Lung (tissue), 12 donors: ENCODE data around the gene ATP11B. TPM values are rescaled to one million over a fixed set of nuclear protein-coding genes. Genes with fewer than 3 reads are reported as not detected.

Source experiments
- ATAC-seq: fragments of 200-7000 bp; cut with Tn5 transposase; one replicate; pipeline ENCODE4 v1.9.1; 2020; ENCODE audit warnings: moderate number of reproducible peaks; ENCODE audit not compliant: insufficient read depth, low FRiP score
- DNase-seq, 3 donors: peaks; one replicate each; pipeline ENCODE4 v3.0.0-alpha.2; 2013 to 2017
- H3K27ac ChIP-seq, 2 donors: one replicate each; pipeline ENCODE4 v1.5.1; 2013; ENCODE audit warnings: mild to moderate bottlenecking in 2 of 2, moderate library complexity in 2 of 2, control low read depth in 1 of 2, inconsistent platforms in 1 of 2, low read depth in 1 of 2, low read length in 1 of 2
- H3K27me3 ChIP-seq, 3 donors: one replicate each; pipeline ENCODE4 v1.5.1; 2013; ENCODE audit warnings: low read length in 2 of 3; ENCODE audit not compliant: control insufficient read depth in 3 of 3, insufficient read depth in 3 of 3
- H3K36me3 ChIP-seq, 4 donors: one replicate each; pipeline ENCODE4 v1.5.1; 2013; ENCODE audit warnings: low read length in 4 of 4, mild to moderate bottlenecking in 1 of 4, moderate library complexity in 1 of 4; ENCODE audit not compliant: control insufficient read depth in 4 of 4, insufficient read depth in 4 of 4
- H3K4me1 ChIP-seq, 5 donors: one replicate each; pipeline ENCODE4 v1.5.1; 2013; ENCODE audit warnings: low read length in 5 of 5, mild to moderate bottlenecking in 2 of 5, moderate library complexity in 1 of 5; ENCODE audit not compliant: control insufficient read depth in 5 of 5, insufficient read depth in 5 of 5
- H3K4me3 ChIP-seq: one replicate; pipeline ENCODE4 v1.5.1; 2013; ENCODE audit warnings: mild to moderate bottlenecking, control low read depth, moderate library complexity
- H3K9ac ChIP-seq, 2 donors: one replicate each; pipeline ENCODE4 v1.5.1; 2013; ENCODE audit warnings: low read length in 2 of 2, control low read depth in 1 of 2; ENCODE audit not compliant: insufficient read depth in 1 of 2
- H3K9me3 ChIP-seq, 4 donors: one replicate each; pipeline ENCODE4 v1.5.1; 2013; ENCODE audit warnings: low read length in 3 of 4, mild to moderate bottlenecking in 1 of 4, moderate library complexity in 1 of 4; ENCODE audit not compliant: control insufficient read depth in 4 of 4, insufficient read depth in 3 of 4
- WGBS, 2 donors: extraction: QIAGEN DNeasy Blood & Tissue Kit; methylation state at CpG; one replicate each; pipeline ENCODE4 v1.1.7; 2013; 5-methylcytosine and 5-hydroxymethylcytosine counted together
- polyA plus RNA-seq, 2 donors: library from polyadenylated mRNA; stranded (reverse); fragments of 200-250 nt; gene quantifications; one replicate each; pipeline ENCODE4 v1.2.1, GENCODE V29; 2013
- total RNA-seq, 2 donors: library from RNA; depleted of rRNA in 1 of 2; stranded (reverse); fragments of >200 nt in 1 of 2; gene quantifications; one replicate each; pipeline ENCODE4 v1.2.1, GENCODE V29; 2014 to 2021
- TF ChIP-seq, protein P1 (sequence below): IDR thresholded peaks from 2 replicates; pipeline ENCODE4 v1.5.1; 2012; ENCODE audit warnings: mild to moderate bottlenecking; ENCODE audit errors: control extremely low read depth, extremely low read depth
- donor health status: control.
- donor health status: control.
- donor health status: Bipolar disorder and iron deficiency.
- donor health status: healthy.
- donor health status: DM: yes; HTN: yes; CAD: no.

Gene ATP11B
- total and polyA plus RNA-seq, 4 donors = 8.3 to 111 (median 39.7) TPM

GRCh38 chr3:182807061-182807460, 13.8 kb downstream of the ATP11B start:
- 77% methylated on average over 1 of the region's 1 CpG for WGBS, 2 donors
- Histone ChIP-seq H3K27ac (no peak overlapping the region), H3K4me1 (peaks cover 0 to 17% (median 0%) of the 10 kb centered on the region in 5 donors), H3K36me3 (no peaks in the 10 kb centered on the region), H3K4me3 (no peak overlapping the region), H3K9me3 (no peaks in the 10 kb centered on the region), H3K9ac (no peak overlapping the region), H3K27me3 (no peaks in the 10 kb centered on the region)
- DNase-seq (no peak), ATAC-seq (no peak)
- TF ChIP-seq, protein P1, sequence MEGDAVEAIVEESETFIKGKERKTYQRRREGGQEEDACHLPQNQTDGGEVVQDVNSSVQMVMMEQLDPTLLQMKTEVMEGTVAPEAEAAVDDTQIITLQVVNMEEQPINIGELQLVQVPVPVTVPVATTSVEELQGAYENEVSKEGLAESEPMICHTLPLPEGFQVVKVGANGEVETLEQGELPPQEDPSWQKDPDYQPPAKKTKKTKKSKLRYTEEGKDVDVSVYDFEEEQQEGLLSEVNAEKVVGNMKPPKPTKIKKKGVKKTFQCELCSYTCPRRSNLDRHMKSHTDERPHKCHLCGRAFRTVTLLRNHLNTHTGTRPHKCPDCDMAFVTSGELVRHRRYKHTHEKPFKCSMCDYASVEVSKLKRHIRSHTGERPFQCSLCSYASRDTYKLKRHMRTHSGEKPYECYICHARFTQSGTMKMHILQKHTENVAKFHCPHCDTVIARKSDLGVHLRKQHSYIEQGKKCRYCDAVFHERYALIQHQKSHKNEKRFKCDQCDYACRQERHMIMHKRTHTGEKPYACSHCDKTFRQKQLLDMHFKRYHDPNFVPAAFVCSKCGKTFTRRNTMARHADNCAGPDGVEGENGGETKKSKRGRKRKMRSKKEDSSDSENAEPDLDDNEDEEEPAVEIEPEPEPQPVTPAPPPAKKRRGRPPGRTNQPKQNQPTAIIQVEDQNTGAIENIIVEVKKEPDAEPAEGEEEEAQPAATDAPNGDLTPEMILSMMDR = no peak

DNA sequence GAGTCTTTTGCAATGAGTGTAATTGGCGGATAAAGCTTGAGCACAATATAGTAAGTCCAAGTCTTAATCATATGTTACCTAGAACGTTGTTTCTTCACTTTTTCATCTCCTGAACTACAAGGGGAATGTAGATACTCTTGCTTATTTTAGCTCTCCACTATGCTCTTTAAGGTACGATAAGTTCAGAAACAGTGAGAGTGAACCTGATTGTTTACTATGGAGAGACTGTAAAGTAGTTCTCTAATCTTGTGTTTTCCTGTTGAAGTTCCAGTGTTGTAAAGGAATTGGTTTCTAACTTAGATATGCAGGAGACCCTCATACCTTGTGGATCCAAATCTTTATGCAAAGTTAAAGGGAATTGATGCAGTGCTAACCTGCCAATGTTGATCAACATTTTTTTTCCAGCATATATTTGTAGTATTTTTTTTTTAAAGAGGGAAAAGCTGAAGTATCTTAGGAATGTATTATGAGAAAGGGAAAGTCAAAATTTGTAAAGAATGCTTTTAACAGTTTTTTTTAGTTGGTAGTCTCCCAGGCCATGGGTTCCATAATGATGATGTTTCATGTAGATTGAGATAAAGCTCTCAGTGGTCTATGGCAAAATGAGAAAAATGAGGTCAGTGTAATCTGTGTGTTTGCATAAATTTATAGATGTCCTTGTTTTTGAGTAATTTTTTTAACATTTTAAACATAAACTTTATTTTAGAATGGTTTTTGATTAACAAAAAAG, 14.9 kb downstream of the ATP11B start:
- WGBS, 2 donors = 62 to 82% methylated on average over 3 of the region's 3 CpGs
- Histone ChIP-seq H3K9me3 (no peaks in the 10 kb centered on the region), H3K4me3 (no peak overlapping the region), H3K36me3 (no peaks in the 10 kb centered on the region), H3K27ac (no peak overlapping the region), H3K4me1 (peaks cover 0 to 11% (median 0%) of the 10 kb centered on the region in 5 donors), H3K27me3 (no peaks in the 10 kb centered on the region), H3K9ac (no peak overlapping the region)
- DNase-seq (no peak), ATAC-seq (no peak)
- TF ChIP-seq, protein P1 = no peak

- Histone ChIP-seq H3K4me1 (peaks cover 0 to 11% (median 2%) of the 10 kb centered on the region in 5 donors), H3K4me3 (no peak overlapping the region), H3K9me3 (no peaks in the 10 kb centered on the region), H3K36me3 (no peaks in the 10 kb centered on the region), H3K27me3 (no peaks in the 10 kb centered on the region), H3K9ac (no peak overlapping the region), H3K27ac (no peak overlapping the region)
- ATAC-seq (no peak), DNase-seq (no peak)
- TF ChIP-seq, protein P1 = no peak
- 98% methylated on average over 3 of the region's 3 CpGs for WGBS, 2 donors
These were observed 16.2 kb downstream of the ATP11B start for GRCh38 chr3:182809531-182809930.
